GM19468 (cell line): ENCODE measurements around the gene TNFRSF19.

Source experiments
- ATAC-seq: cut with Tn5 transposase; IDR thresholded peaks from one replicate; pipeline ENCODE4 v1.9.1; 2021; ENCODE audit warnings: mild to moderate bottlenecking, moderate library complexity, moderate number of reproducible peaks; ENCODE audit not compliant: unreplicated experiment; ENCODE audit errors: extremely low read depth

TNFRSF19 gene

GRCh38 chr13:23644527-23645138, 74.4 kb downstream of the TNFRSF19 start:
- ATAC-seq: no peak

GRCh38 chr13:23645851-23646250, 75.6 kb downstream of the TNFRSF19 start:
- ATAC-seq: no peak

- no peak for ATAC-seq
Measured at GRCh38 chr13:23651439-23651838, 81.2 kb downstream of the TNFRSF19 start.

- no peak for ATAC-seq
Measured at GRCh38 chr13:23651887-23652286, 81.7 kb downstream of the TNFRSF19 start.

GRCh38 chr13:23652909-23653726, 82.9 kb downstream of the TNFRSF19 start:
- ATAC-seq: no peak

- ATAC-seq: no peak
Measured at GRCh38 chr13:23654111-23655110, 84.2 kb downstream of the TNFRSF19 start.

- ATAC-seq: no peak
Measured at GRCh38 chr13:23655321-23655720, 85.1 kb downstream of the TNFRSF19 start.

GRCh38 chr13:23656637-23657371, 86.6 kb downstream of the TNFRSF19 start:
- no peak for ATAC-seq

- ATAC-seq: no peak
Measured at GRCh38 chr13:23658929-23659541, 88.8 kb downstream of the TNFRSF19 start.

GRCh38 chr13:23660249-23660648, 90.0 kb downstream of the TNFRSF19 start:
- ATAC-seq: no peak

GRCh38 chr13:23666582-23666981, 96.4 kb downstream of the TNFRSF19 start:
- no peak for ATAC-seq

GRCh38 chr13:23667750-23668149, 97.5 kb downstream of the TNFRSF19 start:
- ATAC-seq: no peak

GRCh38 chr13:23668562-23668961, 98.3 kb downstream of the TNFRSF19 start:
- ATAC-seq: no peak

GRCh38 chr13:23670793-23671192, 100.6 kb downstream of the TNFRSF19 start:
- ATAC-seq: no peak

- ATAC-seq: no peak
Measured at GRCh38 chr13:23671377-23671776, 101.2 kb downstream of the TNFRSF19 start.

GRCh38 chr13:23671897-23672296, 101.7 kb downstream of the TNFRSF19 start:
- ATAC-seq: no peak

GRCh38 chr13:23672616-23673015, 102.4 kb downstream of the TNFRSF19 start:
- ATAC-seq: no peak

- ATAC-seq: no peak
Measured at GRCh38 chr13:23673354-23673753, 103.1 kb downstream of the TNFRSF19 start.

GRCh38 chr13:23673867-23674605, 103.8 kb downstream of the TNFRSF19 start:
- no peak for ATAC-seq
